Activated CD4-positive, alpha-beta T cell treated with anti-CD3 and anti-CD28 coated beads, Interleukin-2, Interleukin-4, amounts not matched to agents 100 ng/mL and 50 ng/mL, durations not matched to agents 16 hours and 8 hours (primary cell): ENCODE measurements around the gene EIPR1.
"Not testable (repeated sequence)": the region's sequence is repeated elsewhere in the genome, so short reads cannot be mapped to it uniquely, and the experiment has no call there.

Experiments used
- DNase-seq: peaks from one replicate; pipeline ENCODE4 v3.0.0-alpha.2; 2020; ENCODE audit warnings: low spot score

EIPR1 gene

GRCh38 chr2:3192920-3193319 is 184.7 kb downstream of the EIPR1 start:
- no peak for DNase-seq

- no peak for DNase-seq
Measured at GRCh38 chr2:3192281-3192818, 185.3 kb downstream of the EIPR1 start.

GRCh38 chr2:3189961-3190360 is 187.7 kb downstream of the EIPR1 start:
- DNase-seq, result no peak

- DNase-seq, result no peak
Measured at GRCh38 chr2:3189076-3189591, 188.5 kb downstream of the EIPR1 start.

- DNase-seq, result no peak
Measured at GRCh38 chr2:3188405-3188946, 189.1 kb downstream of the EIPR1 start.

GRCh38 chr2:3187467-3187866 is 190.2 kb downstream of the EIPR1 start:
- DNase-seq, result no peak

- no peak for DNase-seq
Measured at GRCh38 chr2:3186766-3187165, 190.9 kb downstream of the EIPR1 start.

- DNase-seq, result no peak
Measured at GRCh38 chr2:3185910-3186309, 191.7 kb downstream of the EIPR1 start.

- DNase-seq, result no peak
Measured at GRCh38 chr2:3185256-3185655, 192.4 kb downstream of the EIPR1 start.

- no peak for DNase-seq
Measured at GRCh38 chr2:3184167-3184566, 193.5 kb downstream of the EIPR1 start.

- DNase-seq, result no peak
Measured at GRCh38 chr2:3183766-3184165, 193.9 kb downstream of the EIPR1 start.

- DNase-seq, result no peak
Measured at GRCh38 chr2:3182848-3183247, 194.8 kb downstream of the EIPR1 start.

- DNase-seq, result no peak
Measured at GRCh38 chr2:3181416-3182010, 196.1 kb downstream of the EIPR1 start.

GRCh38 chr2:3180909-3181221 is 196.8 kb downstream of the EIPR1 start:
- not testable (repeated sequence) for DNase-seq

GRCh38 chr2:3180082-3180908 is 197.3 kb downstream of the EIPR1 start:
- DNase-seq, result no peak

GRCh38 chr2:3179626-3180025 is 198.0 kb downstream of the EIPR1 start:
- no peak for DNase-seq

- DNase-seq, result no peak
Measured at GRCh38 chr2:3179208-3179607, 198.4 kb downstream of the EIPR1 start.

GRCh38 chr2:3178578-3179031 is 199.0 kb downstream of the EIPR1 start:
- DNase-seq, result no peak

GRCh38 chr2:3177891-3178577 is 199.6 kb downstream of the EIPR1 start:
- no peak for DNase-seq

- no peak for DNase-seq
Measured at GRCh38 chr2:3176869-3177255, 200.8 kb downstream of the EIPR1 start.

GRCh38 chr2:3176071-3176868 is 201.3 kb downstream of the EIPR1 start:
- no peak for DNase-seq

GRCh38 chr2:3175568-3175955 is 202.1 kb downstream of the EIPR1 start:
- DNase-seq, result no peak
